OCI-LY7 (cell line): Measurements from ENCODE around the gene PPAN.

Experiments used
- EZH2phosphoT487 ChIP-seq: fragments of 200-600 bp; sonication (generic); IDR thresholded peaks from 2 replicates; pipeline ENCODE4 v1.6.1; 2018; ENCODE audit warnings: low read depth, borderline replicate concordance, mild to moderate bottlenecking, mixed run types, antibody characterized with exemption, low read length, moderate library complexity, mixed read lengths
- TF ChIP-seq, protein P1 (sequence below): fragments of 200-600 bp; sonication (generic); conservative IDR thresholded peaks from 2 replicates; pipeline ENCODE4 v1.5.1; 2014; ENCODE audit warnings: mild to moderate bottlenecking, antibody characterized with exemption, low read length, moderate library complexity, mixed read lengths

DNA sequence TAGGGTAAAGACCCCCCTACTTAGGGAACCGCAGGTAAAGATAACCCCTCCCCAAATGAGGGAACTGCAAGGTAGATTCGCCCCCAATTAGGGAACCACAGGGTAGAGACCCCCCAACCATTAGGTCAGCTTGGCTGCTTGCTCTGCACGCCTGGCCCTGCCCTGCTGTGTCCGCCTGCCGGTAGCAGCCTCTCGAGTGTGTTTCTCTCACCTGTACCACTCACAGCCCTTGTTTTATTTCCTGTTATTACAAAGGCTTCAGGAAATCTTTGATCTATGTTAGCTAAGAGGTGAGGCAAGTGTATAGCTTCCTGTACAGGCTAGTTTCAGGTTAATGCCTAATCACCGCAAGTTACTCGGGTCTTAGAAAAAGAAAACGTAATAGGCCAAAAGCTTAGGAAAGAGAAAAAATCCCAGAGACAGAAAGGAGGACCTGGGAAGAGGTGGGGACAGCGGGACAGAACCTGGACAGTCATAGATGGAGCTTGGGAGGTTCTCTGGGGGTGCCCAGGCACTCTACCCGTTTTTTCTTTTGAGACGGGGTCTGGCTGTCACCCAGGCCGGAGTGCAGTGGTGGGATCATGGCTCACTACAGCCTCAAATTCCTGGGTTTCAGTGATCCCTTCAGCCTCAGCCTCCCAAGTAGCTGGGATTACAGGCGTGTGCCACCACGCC lies 36.7 kb downstream of the PPAN start:
- TF ChIP-seq, protein P1, sequence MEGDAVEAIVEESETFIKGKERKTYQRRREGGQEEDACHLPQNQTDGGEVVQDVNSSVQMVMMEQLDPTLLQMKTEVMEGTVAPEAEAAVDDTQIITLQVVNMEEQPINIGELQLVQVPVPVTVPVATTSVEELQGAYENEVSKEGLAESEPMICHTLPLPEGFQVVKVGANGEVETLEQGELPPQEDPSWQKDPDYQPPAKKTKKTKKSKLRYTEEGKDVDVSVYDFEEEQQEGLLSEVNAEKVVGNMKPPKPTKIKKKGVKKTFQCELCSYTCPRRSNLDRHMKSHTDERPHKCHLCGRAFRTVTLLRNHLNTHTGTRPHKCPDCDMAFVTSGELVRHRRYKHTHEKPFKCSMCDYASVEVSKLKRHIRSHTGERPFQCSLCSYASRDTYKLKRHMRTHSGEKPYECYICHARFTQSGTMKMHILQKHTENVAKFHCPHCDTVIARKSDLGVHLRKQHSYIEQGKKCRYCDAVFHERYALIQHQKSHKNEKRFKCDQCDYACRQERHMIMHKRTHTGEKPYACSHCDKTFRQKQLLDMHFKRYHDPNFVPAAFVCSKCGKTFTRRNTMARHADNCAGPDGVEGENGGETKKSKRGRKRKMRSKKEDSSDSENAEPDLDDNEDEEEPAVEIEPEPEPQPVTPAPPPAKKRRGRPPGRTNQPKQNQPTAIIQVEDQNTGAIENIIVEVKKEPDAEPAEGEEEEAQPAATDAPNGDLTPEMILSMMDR, result no peak
- TF ChIP-seq EZH2phosphoT487, result no peak
